Thyroid gland (tissue), 4 donors: ENCODE data around the gene PDZD8. TPM values are rescaled to one million over a fixed set of nuclear protein-coding genes. Genes with fewer than 3 reads are reported as not detected.

Experiments used
- DNase-seq, 2 donors: peaks; one replicate each; pipeline ENCODE4 v3.0.0-alpha.2; 2019
- H3K27ac ChIP-seq, 3 donors: fragments of 200-600 bp; sonication (generic); 1 replicate in 2 of 3; 2 replicates in 1 of 3; pipeline ENCODE4 v1.5.1; 2016 to 2019; ENCODE audit warnings: mild to moderate bottlenecking in 1 of 3, moderate library complexity in 1 of 3
- H3K27me3 ChIP-seq: fragments of 200-600 bp; sonication (generic); one replicate; pipeline ENCODE4 v1.5.1; 2019
- H3K36me3 ChIP-seq, 2 donors: fragments of 200-600 bp; sonication (generic); one replicate each; pipeline ENCODE4 v1.5.1; 2016 to 2019
- H3K4me1 ChIP-seq, 2 donors: fragments of 200-600 bp; sonication (generic); one replicate each; pipeline ENCODE4 v1.5.1; 2017 to 2019
- H3K4me3 ChIP-seq, 3 donors: fragments of 200-600 bp; sonication (generic); replicated peaks in 1 of 3; 1 replicate in 2 of 3; 2 replicates in 1 of 3; pipeline ENCODE4 v1.5.1; 2016; ENCODE audit warnings: mild to moderate bottlenecking in 1 of 3
- H3K9me3 ChIP-seq: fragments of 200-600 bp; sonication (generic); one replicate; pipeline ENCODE4 v1.5.1; 2017
- CTCF ChIP-seq, 6 experiments: fragments of 200-600 bp in 3 of 6; fragments of 450-650 bp in 3 of 6; sonication (generic) in 3 of 6; IDR thresholded peaks; one replicate each; pipeline ENCODE4 v1.5.1; 2016 to 2019; ENCODE audit warnings: antibody characterized with exemption in 6 of 6, mild to moderate bottlenecking in 2 of 6, inconsistent platforms in 1 of 6, moderate library complexity in 1 of 6
- POLR2A ChIP-seq, 2 donors: fragments of 450-650 bp; IDR thresholded peaks; one replicate each; pipeline ENCODE4 v1.6.1; 2017; ENCODE audit warnings: antibody characterized with exemption in 2 of 2, mild to moderate bottlenecking in 2 of 2, moderate library complexity in 1 of 2
- WGBS, 2 donors: methylation state at CpG; one replicate each; pipeline ENCODE4 v1.1.5; 2017; 5-methylcytosine and 5-hydroxymethylcytosine counted together
- intact Hi-C: fragments of 100-400 bp; cut with DNase I; formaldehyde crosslinking; loops from one replicate; pipeline ENCODE4 v1.15.1; 2023
- total RNA-seq, 4 donors: library from RNA; depleted of rRNA; stranded (reverse); fragments of >200 nt; gene quantifications; one replicate each; pipeline ENCODE4 v1.2.3, GENCODE V29; 2016

Gene PDZD8
- total RNA-seq, 4 donors from 2014 or later, result 31.3 to 49.0 (median 35.1) TPM

- 64 to 74% methylated on average over 7 of the region's 7 CpGs for WGBS, 2 donors
- Histone ChIP-seq H3K27ac (no peak overlapping the region), H3K4me3 (no peak overlapping the region), H3K9me3 (no peaks in the 10 kb centered on the region), H3K27me3 (no peaks in the 10 kb centered on the region), H3K36me3 (no peaks in the 10 kb centered on the region), H3K4me1 (no peaks in the 10 kb centered on the region)
- no peak for TF ChIP-seq CTCF (IDR thresholded peaks at IDR 0.05)
- TF ChIP-seq POLR2A (IDR thresholded peaks at IDR 0.05), result no peak
- intact Hi-C loops, result no loop called here
- DNase-seq, result no peak
Measured at GRCh38 chr10:117262903-117263293, 112.3 kb downstream of the PDZD8 start.

DNA sequence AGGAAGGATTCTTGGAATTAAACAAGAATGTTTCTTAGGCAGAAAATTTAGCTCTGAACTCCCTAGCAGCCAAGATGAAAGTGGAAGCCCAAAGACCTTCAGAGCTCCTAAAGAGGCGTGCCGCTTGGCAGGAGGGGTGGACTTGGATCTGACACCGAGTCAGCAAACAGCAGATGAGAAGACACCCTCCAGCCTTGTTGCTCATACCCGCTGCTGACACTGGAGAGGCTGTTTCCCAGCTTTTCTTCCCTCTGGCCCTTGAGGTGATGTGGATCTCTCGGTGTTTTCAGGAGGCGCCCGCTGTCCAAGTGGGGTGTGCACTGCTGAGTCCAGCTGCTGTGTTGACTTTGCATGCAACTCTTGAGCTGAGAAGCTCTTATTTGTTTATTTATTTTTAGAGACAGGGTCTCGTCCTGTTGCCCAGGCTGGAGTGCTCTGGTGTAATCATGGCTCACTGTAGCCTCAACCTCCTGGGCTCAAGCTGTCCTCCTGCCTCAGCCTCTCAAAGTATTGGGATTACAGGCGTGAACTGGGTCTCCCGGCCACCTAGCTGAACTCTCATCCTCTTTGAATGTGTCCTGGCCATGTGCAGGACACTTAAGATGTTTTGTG lies 112.8 kb downstream of the PDZD8 start:
- intact Hi-C loops, result no loop called here
- DNase-seq, result no peak
- H3K27me3 ChIP-seq, result no peaks in the 10 kb centered on the region

DNA sequence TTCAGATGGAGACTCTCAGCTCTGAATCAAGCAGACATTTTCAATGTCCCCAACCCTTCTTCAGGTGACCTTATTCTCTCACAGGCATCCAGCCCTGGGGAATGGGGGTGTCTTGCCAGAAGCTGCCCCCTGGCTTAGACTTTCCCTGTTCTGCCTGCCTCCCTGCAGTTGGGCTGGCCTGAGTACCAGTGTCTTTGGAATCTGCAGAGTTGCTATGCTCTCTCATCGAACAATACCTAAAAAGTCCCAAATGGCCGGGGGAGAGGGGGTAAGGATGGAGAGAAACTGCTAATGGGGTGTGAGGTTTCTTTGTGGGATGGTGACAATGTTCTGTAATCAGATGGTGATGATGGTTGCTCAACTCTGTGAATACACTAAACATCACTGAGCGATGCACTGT lies 113.7 kb downstream of the PDZD8 start:
- intact Hi-C loops, result no loop called here
- Histone ChIP-seq H3K4me1 (no peaks in the 10 kb centered on the region), H3K4me3 (no peak overlapping the region)

More for the DNA sequence above, 112.8 kb downstream of the PDZD8 start:
- H3K9me3 ChIP-seq, result no peaks in the 10 kb centered on the region
- H3K4me1 ChIP-seq, result no peaks in the 10 kb centered on the region
- no peak overlapping the region for H3K27ac ChIP-seq
- TF ChIP-seq POLR2A (IDR thresholded peaks at IDR 0.05) (no peak), CTCF (IDR thresholded peaks at IDR 0.05) (no peak)
- no peak overlapping the region for H3K4me3 ChIP-seq
- 74 to 83% methylated on average over 9 to 10 of the region's 10 CpGs for WGBS, 2 donors
- H3K36me3 ChIP-seq, result no peaks in the 10 kb centered on the region

DNA sequence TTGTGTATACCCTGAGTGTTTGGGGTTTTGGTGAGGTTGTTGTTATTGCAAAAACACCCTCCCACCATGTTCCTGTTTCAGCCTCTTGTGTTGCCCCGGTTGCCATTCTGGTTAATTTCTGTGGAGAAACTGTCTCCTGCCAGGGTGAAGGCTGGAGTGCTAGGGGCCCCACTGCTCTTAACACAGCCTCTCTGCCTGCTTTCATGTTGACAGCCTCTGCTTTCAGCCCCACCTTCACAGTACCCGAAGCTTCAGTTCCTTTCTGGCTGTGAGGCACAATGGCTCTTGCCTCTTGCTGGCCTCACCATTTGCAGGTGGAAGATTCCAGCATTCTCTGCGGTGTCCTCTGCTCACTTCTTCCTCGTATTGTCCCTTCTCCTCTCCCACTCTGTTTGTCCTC lies 115.2 kb downstream of the PDZD8 start:
- Histone ChIP-seq H3K36me3 (no peaks in the 10 kb centered on the region), H3K27ac (no peak overlapping the region), H3K4me1 (no peaks in the 10 kb centered on the region), H3K4me3 (no peak overlapping the region), H3K27me3 (no peaks in the 10 kb centered on the region), H3K9me3 (no peaks in the 10 kb centered on the region)
- no peak for TF ChIP-seq CTCF (IDR thresholded peaks at IDR 0.05)
- no peak for TF ChIP-seq POLR2A (IDR thresholded peaks at IDR 0.05)
- no peak for DNase-seq
- WGBS, 2 donors, result 41 to 44% methylated on average over 4 of the region's 4 CpGs
- intact Hi-C loops, result no loop called here

More for the DNA sequence above, 113.7 kb downstream of the PDZD8 start:
- no peaks in the 10 kb centered on the region for H3K27me3 ChIP-seq
- no peak for DNase-seq
- 78 to 84% methylated on average over 3 of the region's 3 CpGs for WGBS, 2 donors
- H3K27ac ChIP-seq, result no peak overlapping the region
- no peaks in the 10 kb centered on the region for H3K9me3 ChIP-seq
- no peaks in the 10 kb centered on the region for H3K36me3 ChIP-seq
- TF ChIP-seq CTCF (IDR thresholded peaks at IDR 0.05) (no peak), POLR2A (IDR thresholded peaks at IDR 0.05) (no peak)

- H3K27ac ChIP-seq, result no peak overlapping the region
- WGBS, 2 donors, result 66 to 77% methylated on average over 3 of the region's 3 CpGs
- no peaks in the 10 kb centered on the region for H3K9me3 ChIP-seq
- H3K4me3 ChIP-seq, result no peak overlapping the region
- intact Hi-C loops, result no loop called here
- no peak for DNase-seq
- TF ChIP-seq POLR2A (IDR thresholded peaks at IDR 0.05), result no peak
- no peak for TF ChIP-seq CTCF (IDR thresholded peaks at IDR 0.05)
- no peaks in the 10 kb centered on the region for H3K36me3 ChIP-seq
- no peaks in the 10 kb centered on the region for H3K27me3 ChIP-seq
- no peaks in the 10 kb centered on the region for H3K4me1 ChIP-seq
Measured at GRCh38 chr10:117259279-117259678, 116.0 kb downstream of the PDZD8 start.
